ENCODE results near the gene MCC.
"Not testable (repeated sequence)": the region's sequence is repeated elsewhere in the genome, so short reads cannot be mapped to it uniquely, and the experiment has no call there.

MCC gene

DNA sequence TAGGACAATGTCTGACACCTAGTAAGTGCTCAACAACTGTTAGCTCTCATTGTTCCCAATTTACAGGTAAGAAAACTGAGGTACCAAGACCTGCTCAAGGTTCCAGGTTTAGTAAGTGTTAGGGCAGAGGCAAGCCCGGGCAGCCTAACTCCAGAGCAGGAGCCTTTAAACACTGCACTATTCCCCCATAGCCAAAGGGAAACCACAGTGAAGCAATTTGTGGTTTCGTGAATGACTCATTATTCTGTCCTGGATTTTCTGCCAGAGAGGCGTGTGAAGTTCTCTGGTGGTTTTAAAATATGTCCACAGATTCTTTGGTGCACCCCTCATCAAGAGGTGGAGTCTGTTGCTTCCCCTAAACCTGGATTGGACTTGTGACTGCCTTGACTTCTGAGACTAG, 1.0 kb upstream of the MCC start:
- peak in 1 of 2 donors; percentile 75 for DNase-seq

DNA sequence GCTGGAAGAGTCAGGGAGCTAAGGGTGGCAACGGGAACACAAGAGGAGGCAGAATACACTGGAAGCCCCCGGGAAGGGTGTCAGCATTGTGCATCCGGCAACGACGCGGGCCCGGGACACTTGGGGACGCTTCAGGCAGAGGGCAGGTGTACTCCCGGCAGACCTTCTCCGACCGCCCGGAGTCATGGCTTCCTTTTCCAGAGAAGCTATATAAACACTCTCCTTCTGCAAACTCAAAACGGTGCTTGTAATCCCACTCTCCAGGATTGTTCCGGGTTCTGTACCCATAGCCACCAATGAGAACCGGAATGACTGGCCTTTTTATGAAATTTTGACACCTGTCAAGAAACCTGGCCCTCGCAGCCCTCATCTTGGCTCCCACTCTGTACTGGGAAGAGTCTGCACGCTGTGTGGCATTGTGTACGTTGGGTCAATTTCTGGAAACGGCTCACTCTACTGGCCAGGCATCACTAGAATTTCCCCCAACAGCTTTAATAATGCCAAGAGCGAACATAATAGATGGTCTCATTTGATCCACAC, 462 bp upstream of the MCC start:
- no peak for DNase-seq

DNA sequence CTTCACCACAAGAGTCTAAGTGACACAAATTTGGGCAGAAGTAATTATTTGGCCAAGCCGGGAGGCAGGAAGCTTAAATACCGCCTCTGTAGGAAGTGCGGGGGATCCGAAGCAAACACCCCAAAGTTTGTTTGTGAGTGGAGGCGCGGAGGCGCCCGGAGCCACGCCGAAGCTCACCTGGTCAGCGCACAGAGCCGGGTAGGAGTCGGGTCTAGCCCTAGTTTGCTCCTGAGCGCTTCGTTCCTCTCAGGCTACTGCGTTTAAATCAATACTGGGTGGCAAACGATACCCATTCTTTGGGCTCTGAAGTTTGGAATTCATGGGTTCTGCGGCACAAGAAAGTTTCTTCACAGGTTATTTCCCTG, 855 bp downstream of the MCC start:
- no peak for DNase-seq

DNA sequence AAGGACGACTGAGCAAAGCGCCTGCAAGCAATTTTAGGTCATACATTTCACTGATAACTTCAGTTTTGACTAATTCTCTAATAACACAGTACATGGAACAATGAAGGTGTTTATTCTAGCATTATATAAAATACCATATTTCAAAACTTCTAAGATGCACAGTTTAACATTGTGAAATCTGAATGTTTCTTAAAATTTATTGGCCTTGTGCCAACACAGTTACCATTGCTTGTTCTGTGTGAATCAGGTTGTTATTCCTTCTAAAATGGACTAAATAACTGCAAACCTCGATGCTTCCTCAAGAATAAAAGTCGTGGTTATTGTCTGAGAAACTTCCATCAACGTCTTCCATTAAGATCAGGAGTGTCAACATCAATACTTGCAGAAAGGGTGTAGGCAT, 8.0 kb downstream of the MCC start:
- DNase-seq: no peak

DNA sequence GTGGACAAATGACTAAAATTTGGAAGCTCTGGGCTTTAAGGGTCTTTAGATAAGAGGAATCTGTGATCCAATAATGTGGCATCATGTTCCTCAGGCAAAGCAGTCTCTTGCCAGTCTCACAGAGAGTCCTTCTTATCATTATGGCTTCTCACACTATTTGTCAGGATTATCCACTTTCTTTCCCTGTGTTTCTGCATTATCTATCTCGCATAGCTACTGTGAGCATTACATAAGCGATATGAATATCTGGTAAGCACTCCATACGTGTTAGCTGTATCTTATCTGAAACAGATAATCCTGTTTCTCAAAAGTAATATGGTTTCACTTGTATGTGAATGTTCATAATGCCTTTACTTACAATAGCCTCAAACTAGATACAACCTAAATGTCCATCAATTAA, 9.6 kb downstream of the MCC start:
- no peak for DNase-seq

DNA sequence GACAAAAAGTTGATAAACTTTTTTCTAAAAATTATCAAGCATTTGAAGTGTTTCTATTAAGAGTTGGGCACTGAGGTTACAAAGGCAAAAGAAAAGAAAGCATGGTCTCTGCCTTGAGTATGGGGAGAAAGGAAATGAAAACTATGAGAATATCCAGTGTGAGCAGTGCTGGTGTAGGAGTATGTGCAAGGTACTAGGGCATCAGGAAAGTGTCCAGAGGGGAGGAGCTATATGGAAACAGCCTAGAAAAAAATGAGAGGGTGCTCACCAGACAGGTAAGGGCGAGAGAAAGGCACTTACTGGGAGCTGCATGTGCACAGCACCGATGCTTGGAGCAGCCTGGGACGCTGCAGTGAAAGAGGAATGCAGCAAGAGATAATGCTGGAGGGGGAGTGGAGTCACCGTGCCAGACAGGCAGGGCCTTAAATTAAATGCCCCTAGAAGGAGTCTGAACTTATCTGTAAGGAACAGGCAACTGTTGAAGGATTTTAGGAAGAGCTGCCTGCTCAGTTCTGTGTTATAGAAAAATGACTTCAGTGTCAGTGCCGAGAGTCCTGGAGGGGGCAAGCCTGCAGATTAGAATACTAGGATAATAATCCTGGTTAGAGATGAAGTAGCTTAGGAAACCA, 14.0 kb downstream of the MCC start:
- DNase-seq: no peak

DNA sequence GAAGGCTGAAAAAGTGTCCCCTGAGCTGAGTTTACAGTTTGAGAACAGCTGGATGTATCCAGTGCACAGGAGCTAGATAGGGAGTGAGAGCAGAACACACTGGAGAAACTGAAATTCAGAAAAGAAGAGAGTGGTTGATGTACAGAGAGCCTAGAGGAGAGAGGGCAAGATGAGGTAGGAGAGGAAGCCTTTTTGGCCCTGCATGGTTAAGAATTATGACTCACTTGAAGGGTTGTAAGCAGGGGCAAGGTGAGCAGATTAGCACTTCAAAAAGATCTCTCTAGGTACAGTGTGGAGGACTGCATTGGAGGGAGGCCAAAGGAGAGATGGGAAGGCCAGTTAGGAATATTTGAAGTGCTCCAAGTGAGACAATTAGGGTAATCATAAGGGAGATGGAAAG, 25.2 kb downstream of the MCC start:
- DNase-seq: no peak

DNA sequence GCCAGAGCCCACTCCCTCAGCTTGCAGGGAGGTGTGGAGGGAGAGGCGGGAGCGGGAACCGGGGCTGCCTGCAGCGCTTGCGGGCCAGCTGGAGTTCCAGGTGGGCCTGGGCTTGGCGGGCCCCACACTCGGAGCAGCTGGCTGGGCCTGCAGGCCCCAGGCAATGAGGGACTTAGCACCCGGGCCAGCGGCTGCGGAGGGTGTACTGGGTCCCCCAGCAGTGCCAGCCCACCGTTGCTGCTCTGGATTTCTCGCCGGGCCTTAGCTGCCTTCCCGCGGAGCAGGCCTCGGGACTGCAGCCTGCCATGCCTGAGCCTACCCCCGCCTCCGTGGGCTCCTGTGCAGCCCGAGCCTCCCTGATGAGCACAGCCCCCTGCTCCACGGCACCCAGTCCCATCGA, 31.1 kb downstream of the MCC start:
- not testable (repeated sequence) for DNase-seq

DNA sequence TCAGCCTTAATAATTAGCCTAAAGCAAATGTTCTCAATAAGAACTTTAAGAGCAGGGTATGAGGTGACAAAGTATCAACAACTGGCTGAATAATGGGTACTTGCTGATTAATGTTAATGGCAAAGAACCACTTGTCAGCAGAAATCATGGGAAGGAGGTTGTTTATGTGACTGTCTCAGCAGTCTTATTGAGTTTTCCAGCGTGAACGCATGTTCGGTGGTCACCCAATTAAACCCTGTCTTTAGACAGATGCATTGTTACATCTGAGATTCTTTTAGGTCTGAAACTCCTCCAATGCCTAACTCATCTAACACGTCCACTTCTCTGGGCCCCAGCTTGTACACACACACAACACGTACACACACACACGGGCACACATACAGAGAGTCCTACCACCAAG, 35.3 kb downstream of the MCC start:
- no peak for DNase-seq

DNA sequence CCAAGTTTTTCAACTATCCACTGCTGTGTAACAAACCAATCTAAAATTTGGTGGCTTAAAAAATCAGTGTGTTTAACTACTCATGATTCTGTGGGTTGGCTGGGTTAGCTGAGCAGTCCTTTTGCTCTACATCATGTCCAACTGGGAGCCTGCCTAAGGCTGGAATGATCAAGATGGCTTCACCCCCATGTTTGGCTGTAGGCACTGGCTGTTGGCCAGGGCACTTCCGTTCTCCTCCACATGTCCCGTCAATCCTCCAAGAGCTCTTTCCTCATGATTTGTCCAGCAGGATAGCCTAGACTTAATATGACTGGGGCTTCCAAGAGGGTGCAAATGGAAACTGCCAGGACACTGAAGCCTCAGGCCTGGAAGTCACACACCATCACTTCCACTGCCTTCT, 36.5 kb downstream of the MCC start:
- DNase-seq: no peak

DNA sequence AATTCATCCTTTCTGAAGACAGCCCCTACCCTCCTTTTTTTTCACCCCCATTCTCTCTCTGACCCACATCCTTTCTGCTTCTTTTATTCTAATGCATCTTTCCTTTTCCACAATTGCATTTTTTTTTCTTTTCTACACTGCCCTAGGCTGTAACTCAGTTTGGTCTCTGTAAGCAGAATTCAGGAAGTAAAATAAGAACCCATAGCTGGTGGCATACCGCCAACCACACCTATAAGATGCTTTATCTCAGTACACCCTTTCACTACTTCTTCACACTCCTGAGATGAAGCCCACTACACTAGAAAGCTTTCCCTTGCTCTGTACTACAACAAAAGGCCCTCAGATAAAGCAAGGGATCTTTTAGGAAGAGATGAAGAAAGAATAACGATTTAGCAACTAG, 37.3 kb downstream of the MCC start:
- no peak for DNase-seq

DNA sequence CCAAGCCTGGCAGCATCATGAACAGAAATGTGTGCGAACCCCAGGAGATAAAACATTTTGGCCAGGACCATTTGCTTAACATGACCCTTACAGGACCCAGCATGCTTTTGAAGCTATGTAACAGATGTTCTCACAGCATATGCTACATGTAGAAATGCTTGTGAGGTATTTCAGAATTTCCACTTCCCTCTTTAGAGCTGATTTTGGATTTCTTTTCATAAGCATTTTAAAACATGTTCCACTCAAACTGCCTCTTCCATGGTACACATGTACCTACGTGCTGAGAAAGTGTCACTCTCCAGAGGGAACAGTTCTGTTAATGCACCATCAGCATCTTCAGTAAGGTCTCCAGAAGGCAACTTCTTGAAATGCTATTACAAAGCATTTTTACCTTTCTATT, 37.8 kb downstream of the MCC start:
- no peak for DNase-seq

DNA sequence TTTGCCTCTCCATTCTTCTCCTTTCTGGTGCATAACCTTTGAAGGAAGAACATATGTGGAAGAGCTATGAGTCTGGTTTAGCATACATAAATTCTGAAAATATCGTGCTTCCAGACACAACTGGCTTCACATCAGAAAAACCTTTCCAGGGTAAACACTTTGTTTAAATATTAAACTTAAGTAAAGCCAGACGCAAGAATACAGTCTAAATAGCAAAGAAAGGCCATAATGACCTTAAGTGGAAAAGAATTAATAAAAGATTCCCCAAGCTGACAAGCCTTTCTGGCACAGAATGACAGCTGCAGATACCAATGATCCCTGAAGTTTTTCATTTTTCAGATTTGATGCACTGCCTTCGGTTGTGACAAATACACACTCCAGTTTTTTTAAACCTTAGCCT, 40.0 kb downstream of the MCC start:
- no peak for DNase-seq

DNA sequence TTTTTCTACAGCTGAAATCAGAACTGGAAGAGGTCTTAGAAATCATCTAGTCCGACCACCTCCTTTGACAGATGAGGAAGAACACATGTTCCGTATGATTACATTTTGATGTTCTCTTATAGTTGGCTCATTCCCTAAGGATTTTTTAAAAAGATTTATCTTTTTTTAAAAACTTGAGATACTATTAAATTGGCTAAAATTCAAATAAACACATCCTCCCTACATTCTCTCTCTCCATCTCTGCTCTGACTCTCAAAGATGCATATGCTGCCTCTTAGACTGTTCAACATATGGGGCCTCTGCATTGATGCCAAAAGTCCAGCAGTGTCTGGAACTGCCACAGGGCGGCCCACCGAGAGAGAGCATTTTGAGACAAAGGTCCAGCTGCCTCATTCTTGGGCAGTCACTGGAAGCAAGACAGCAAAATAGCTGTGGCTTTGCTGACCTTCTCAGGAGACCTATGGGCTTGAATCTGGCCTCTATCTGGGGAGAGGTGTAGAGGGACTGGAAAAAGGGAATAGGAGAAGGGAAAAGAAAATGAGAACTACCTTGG, 40.7 kb downstream of the MCC start:
- no peak for DNase-seq

DNA sequence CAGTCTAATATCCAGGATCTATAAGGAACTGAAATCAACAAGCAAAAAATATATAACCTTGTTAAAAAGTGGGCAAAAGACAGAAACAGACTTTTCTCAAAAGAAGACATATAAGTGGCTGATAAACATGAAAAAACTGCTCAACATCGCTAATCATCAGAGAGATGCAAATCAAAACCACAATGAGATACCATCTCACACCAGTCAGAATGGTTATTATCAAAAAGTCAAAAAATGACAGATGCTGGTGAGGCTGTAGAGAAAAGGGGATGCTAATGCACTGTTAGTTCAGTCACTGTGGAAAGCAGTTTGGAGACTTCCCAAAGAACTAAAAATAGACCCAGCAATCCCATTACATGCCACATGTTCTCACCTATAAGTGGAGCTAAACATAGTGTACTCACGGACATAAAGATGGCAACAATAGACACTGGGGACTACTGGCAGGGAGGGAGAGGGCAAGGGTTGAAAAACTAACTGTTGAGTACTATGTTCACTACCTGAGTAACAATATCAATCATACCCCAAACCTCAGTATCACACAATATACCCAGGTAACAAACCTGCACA, 41.8 kb downstream of the MCC start:
- no peak for DNase-seq

DNA sequence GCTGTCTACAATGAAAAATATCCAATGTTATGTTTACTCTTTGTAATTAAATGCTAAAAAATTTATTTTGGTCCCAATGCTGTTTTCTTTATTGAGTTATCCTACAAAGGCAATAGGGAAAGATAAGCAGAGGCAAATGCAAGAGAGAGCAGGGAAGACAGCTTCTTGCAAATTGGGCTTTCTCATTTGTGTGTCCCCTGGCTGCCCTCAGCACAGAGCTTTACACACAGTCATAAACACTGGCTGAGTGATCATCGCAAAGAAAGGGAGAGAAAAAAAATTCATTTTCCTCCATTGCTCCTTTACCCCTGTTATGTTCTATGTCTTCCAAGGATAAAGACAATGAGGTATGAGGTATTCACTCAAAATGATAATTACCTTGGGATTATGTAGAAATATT, 51.1 kb downstream of the MCC start:
- no peak for DNase-seq

DNA sequence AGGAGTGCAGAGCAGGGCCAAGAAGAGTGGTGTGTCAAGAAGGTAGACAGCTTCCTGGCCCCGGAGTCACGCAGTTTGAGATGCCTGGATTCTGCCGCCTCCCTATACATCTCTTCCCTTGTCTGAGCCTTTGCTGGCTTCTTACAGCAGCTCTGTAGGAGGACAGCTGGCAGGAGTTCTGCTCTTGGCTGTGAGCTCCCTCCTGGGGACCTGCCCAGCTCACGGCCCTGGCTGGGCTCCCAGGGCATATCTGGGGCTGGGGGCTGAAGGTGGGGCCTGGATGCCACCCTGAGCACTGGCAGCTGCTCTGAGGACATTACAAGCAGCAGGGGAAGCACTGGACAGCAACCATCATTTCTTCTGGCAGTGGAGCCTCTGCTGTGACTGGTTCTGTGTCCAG, 52.7 kb downstream of the MCC start:
- DNase-seq: no peak

DNA sequence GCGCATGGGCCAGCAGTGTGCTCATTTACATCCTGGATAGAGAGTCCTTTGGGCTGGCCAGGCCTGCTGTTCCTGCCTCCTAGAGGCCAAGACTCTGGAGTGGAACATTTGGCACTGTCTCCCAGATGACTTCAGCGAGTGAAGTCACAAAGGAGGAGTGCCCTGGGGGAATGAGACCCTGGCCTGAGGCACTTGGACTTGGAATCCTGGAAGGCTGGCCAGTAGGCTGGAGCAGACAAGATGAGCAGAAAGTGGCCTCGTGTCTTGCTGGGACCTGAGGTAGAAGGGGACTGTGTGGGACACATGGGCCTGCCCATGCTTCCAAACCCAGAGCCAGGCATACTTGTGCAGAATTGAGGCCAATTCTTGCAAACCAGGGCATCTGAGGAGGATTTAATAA, 53.4 kb downstream of the MCC start, which contains the start of gene TSSK1B:
TSS of gene TSSK1B (minus strand) at position 101 of the 400 bp plus-strand sequence. CDS start 150 bp downstream, outside the sequence.
- no peak for DNase-seq

DNA sequence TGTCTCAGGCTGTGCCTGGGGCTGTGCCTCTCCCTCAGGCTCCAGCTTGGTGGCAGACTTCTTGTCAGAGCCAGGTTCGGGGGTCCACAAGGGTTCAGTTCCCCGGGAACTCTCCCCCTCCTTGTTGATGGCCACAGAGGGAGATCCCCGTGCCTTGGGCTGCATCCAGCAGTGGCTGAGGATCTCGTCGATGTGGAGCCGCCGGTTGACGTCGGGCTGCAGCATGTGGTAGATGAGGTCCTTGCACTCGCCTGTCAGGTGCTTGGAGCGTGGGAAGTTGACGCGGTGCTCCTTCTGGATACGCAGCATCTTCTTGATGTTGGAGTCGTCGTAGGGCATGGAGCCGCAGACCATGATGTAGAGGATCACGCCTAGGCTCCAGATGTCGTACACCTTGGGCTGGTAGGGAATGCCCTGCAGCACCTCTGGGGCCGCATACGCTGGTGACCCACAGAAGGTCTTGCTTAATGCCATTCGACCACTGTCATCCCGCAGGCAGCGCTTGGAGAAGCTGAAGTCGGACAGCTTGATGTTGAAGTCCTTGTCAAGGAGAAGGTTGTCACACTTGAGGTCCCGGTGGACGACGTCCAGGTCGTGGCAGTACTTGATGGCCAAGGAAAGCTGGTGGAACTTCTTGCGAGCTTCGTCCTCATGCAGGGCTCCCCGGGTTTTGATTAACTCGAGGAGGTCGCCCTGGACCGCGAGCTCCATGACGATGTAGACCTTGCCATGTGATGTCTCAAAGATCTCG, 54.2 kb downstream of the MCC start:
- no peak for DNase-seq

DNA sequence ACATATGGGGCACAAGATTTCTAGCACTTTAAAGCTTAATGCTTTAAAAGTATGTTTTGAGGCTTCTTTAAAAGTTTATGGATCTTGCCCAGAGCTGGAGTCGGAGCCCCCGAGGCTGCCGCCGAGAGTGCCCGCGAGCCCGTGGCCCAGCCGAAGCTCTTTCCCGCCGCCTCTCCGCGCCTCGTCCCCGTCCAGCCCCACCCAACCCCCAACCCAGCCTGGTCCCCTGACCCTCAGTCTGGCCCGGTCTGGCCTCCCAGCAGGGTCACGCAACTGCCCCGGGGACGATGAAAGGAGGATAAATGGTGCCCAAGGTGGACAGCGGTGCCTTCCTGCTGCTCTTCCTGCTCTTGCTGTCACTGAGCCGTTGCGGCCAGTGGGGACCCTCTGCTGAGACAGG, 55.2 kb downstream of the MCC start:
- DNase-seq: no peak

DNA sequence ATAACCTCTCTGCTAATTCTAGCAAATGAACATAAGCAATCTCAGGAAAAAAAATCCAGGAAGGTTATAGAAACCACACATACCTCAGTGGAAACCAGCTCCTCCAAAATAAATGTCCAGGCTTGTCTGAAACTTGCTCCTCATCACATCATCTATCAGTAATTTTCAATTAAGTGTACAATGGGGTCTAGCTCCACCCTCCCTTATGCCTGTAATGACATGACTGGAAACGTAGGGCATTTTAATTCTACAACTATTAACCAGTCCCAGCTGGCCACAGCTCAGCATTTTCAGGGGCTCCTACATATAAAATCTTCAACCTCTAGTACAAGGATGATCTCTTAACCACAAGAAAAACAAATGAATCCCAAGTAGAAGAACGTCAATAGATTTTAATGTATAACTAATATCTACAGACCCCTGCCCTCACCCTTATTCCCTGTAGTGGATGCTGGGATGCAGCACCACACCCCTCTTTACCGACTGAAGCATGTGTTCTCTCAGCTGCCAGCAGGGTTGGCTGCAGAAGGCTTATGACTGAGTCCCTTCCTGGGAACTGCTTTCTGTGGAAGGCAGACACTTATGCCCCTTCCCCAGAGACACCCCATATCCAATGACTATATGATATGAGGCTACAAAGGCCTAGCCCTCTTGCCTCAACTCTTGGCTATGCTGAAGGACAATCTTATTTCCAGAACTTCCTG, 60.2 kb downstream of the MCC start:
- no peak for DNase-seq

DNA sequence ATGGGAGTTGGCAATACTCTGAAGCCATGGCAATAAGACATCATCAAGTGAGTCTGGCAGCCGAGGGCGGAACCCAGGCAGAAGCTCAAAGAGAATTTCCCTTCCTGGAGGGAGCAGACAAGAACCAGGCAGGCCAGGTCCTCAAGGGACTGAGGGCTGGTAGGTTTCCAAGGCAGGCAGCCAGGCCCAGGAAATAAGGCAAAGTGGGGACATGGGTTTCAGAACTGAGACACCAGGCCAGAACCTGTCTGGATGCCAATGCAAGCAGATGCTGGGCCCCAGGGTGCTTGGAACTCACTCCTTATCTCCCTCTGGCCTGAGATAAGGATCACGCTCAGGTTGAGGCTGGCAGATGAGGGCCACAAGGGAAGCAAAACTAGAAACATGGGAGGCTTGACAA, 62.3 kb downstream of the MCC start:
- no peak for DNase-seq

DNA sequence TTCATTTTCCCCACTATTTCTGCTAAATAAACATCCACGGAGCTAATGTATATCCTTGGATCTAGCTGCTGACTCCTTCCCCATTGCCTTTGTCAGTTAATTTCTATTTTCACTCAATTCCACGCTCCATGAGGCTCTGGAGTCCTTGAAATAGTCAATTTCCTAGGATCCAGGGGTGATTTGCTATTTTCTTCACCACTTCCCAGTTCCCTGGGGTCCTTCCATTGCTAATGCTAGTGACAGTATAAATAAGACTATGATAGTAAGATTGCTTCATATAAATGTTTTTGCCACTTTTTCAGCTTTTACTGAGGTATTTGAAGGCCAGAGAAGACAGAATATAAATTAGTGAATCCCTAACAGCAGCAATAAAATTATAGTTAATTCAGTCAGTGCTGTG, 66.6 kb downstream of the MCC start:
- no peak for DNase-seq
